DOHH2 (cell line): ENCODE results near the gene COBLL1.

Source experiments
- H3F3A ChIP-seq: fragments of 200-600 bp; sonication (generic), shearing (Covaris generic); 2 replicates; pipeline ENCODE4 v1.6.0; 2016; ENCODE audit warnings: antibody characterized with exemption, mild to moderate bottlenecking; ENCODE audit not compliant: control insufficient read depth, insufficient read depth
- H3K27ac ChIP-seq: fragments of 200-600 bp; sonication (generic); 2 replicates; pipeline ENCODE4 v1.5.1; 2014; ENCODE audit warnings: low read depth, mild to moderate bottlenecking, low read length, moderate library complexity
- H3K27me3 ChIP-seq: fragments of 200-600 bp; sonication (generic); 2 replicates; pipeline ENCODE4 v1.6.1; 2014; ENCODE audit warnings: mild to moderate bottlenecking, low read length, mixed read lengths; ENCODE audit not compliant: control insufficient read depth
- H3K36me3 ChIP-seq: fragments of 200-600 bp; sonication (generic); 2 replicates; pipeline ENCODE4 v1.6.1; 2014; ENCODE audit warnings: mild to moderate bottlenecking, low read length, moderate library complexity, mixed read lengths; ENCODE audit not compliant: control insufficient read depth
- H3K4me1 ChIP-seq: fragments of 200-600 bp; sonication (generic); 2 replicates; pipeline ENCODE4 v1.6.1; 2014; ENCODE audit warnings: mild to moderate bottlenecking, low read length, mixed read lengths; ENCODE audit not compliant: control insufficient read depth
- H3K4me2 ChIP-seq: fragments of 200-600 bp; sonication (generic); 2 replicates; pipeline ENCODE4 v1.6.0; 2014; ENCODE audit warnings: mild to moderate bottlenecking, low read length, moderate library complexity
- H3K4me3 ChIP-seq: fragments of 200-600 bp; sonication (generic); 2 replicates; pipeline ENCODE4 v1.5.1; 2014; ENCODE audit warnings: mild to moderate bottlenecking, low read length, mixed read lengths
- H3K79me2 ChIP-seq: fragments of 200-600 bp; sonication (generic); 2 replicates; pipeline ENCODE4 v1.6.1; 2014; ENCODE audit warnings: mild to moderate bottlenecking, low read length, mixed read lengths; ENCODE audit not compliant: control insufficient read depth
- H3K9me2 ChIP-seq: fragments of 200-600 bp; sonication (generic); replicated peaks from 2 replicates; pipeline ENCODE4 v1.6.1; 2014; ENCODE audit warnings: mild to moderate bottlenecking, low read length, mixed read lengths; ENCODE audit not compliant: control insufficient read depth
- H3K9me3 ChIP-seq: fragments of 200-600 bp; sonication (generic); 2 replicates; pipeline ENCODE4 v1.6.1; 2014; ENCODE audit warnings: antibody characterized with exemption, low read length, mixed read lengths; ENCODE audit not compliant: control insufficient read depth, insufficient read depth
- H4K20me1 ChIP-seq: fragments of 200-600 bp; sonication (generic); 2 replicates; pipeline ENCODE4 v1.6.0; 2014; ENCODE audit warnings: low read depth, mild to moderate bottlenecking, antibody characterized with exemption, low read length, moderate library complexity; ENCODE audit not compliant: control insufficient read depth, insufficient read depth
- CTCF ChIP-seq: fragments of 200-600 bp; sonication (generic); IDR thresholded peaks from one replicate; pipeline ENCODE4 v1.5.1; 2014; ENCODE audit warnings: antibody characterized with exemption, mild to moderate bottlenecking, low read depth, low read length; ENCODE audit not compliant: poor library complexity, severe bottlenecking
- EZH2phosphoT487 ChIP-seq: fragments of 200-600 bp; sonication (generic); IDR thresholded peaks from 2 replicates; pipeline ENCODE4 v1.6.1; 2017; ENCODE audit warnings: borderline replicate concordance, mild to moderate bottlenecking, antibody characterized with exemption, low read length, moderate library complexity, mixed read lengths

Gene COBLL1

GRCh38 chr2:164800572-164800971 is 41.1 kb downstream of the COBLL1 start:
- Histone ChIP-seq H3K4me2 (peak overlapping the region; percentile 63), H3K36me3 (no peaks in the 10 kb centered on the region), H4K20me1 (no peaks in the 10 kb centered on the region), H3K9me2 (no peaks in the 10 kb centered on the region), H3K4me3 (peak overlapping the region; percentile 61), H3F3A (0 out of 2 replicates have a peak, but pooled peaks cover 3% of the 10 kb centered on the region), H3K4me1 (peaks cover 60% of the 10 kb centered on the region), H3K79me2 (no peaks in the 10 kb centered on the region), H3K27ac (peak overlapping the region; percentile 76), H3K27me3 (no peaks in the 10 kb centered on the region), H3K9me3 (no peaks in the 10 kb centered on the region)
- TF ChIP-seq EZH2phosphoT487: no peak

- H3K79me2 ChIP-seq: no peaks in the 10 kb centered on the region
- no peaks in the 10 kb centered on the region for H3K27me3 ChIP-seq
- H3K9me2 ChIP-seq: no peaks in the 10 kb centered on the region
- H3K4me2 ChIP-seq: 0 out of 2 replicates have a peak overlapping the region, but pooled peaks have one; percentile 8
- H3K4me1 ChIP-seq: peaks cover 53% of the 10 kb centered on the region
- 0 out of 2 replicates have a peak, but pooled peaks cover 3% of the 10 kb centered on the region for H3F3A ChIP-seq
- TF ChIP-seq EZH2phosphoT487: no peak
- TF ChIP-seq CTCF: no peak
- H3K36me3 ChIP-seq: no peaks in the 10 kb centered on the region
- no peaks in the 10 kb centered on the region for H3K9me3 ChIP-seq
- H4K20me1 ChIP-seq: no peaks in the 10 kb centered on the region
- no peak overlapping the region for H3K4me3 ChIP-seq
- no peak overlapping the region for H3K27ac ChIP-seq
Observed at GRCh38 chr2:164797627-164798026, 44.0 kb downstream of the COBLL1 start.

- Histone ChIP-seq H4K20me1 (no peaks in the 10 kb centered on the region), H3K9me2 (no peaks in the 10 kb centered on the region), H3K36me3 (no peaks in the 10 kb centered on the region), H3K4me3 (no peak overlapping the region), H3K4me2 (no peak overlapping the region), H3K27me3 (no peaks in the 10 kb centered on the region), H3F3A (0 out of 2 replicates have a peak, but pooled peaks cover 3% of the 10 kb centered on the region), H3K79me2 (no peaks in the 10 kb centered on the region), H3K27ac (no peak overlapping the region), H3K4me1 (peaks cover 46% of the 10 kb centered on the region), H3K9me3 (no peaks in the 10 kb centered on the region)
- TF ChIP-seq EZH2phosphoT487 (no peak), CTCF (no peak)
Observed at GRCh38 chr2:164796999-164797398, 44.6 kb downstream of the COBLL1 start.

GRCh38 chr2:164794432-164795231 is 47.0 kb downstream of the COBLL1 start:
- H3K9me3 ChIP-seq: no peaks in the 10 kb centered on the region
- H3K4me2 ChIP-seq: no peak overlapping the region
- peaks cover 25% of the 10 kb centered on the region for H3K4me1 ChIP-seq
- H3K27ac ChIP-seq: no peak overlapping the region
- no peaks in the 10 kb centered on the region for H3K27me3 ChIP-seq
- TF ChIP-seq CTCF: no peak
- H3K9me2 ChIP-seq: no peaks in the 10 kb centered on the region
- H3K36me3 ChIP-seq: no peaks in the 10 kb centered on the region
- no peaks in the 10 kb centered on the region for H3K79me2 ChIP-seq
- H4K20me1 ChIP-seq: no peaks in the 10 kb centered on the region
- H3F3A ChIP-seq: no peaks in the 10 kb centered on the region
- no peak overlapping the region for H3K4me3 ChIP-seq
